Cardiac muscle cell (in vitro differentiated cells and primary cell): ENCODE results near the gene ERMN. TPM values are rescaled to one million over a fixed set of nuclear protein-coding genes. Genes with fewer than 3 reads are reported as not detected.

ENCODE experiments used
- DNase-seq, 2 donors: peaks; one replicate each; pipeline versions ENCODE4 v3.0.0 to v3.0.0-alpha.2; 2010 to 2017; ENCODE audit warnings: low read depth in 1 of 2, low spot score in 1 of 2
- H3K27ac ChIP-seq: fragments of 200-600 bp; sonication (generic); 2 replicates; pipeline ENCODE4 v1.5.1; 2016
- H3K27me3 ChIP-seq: fragments of 200-600 bp; sonication (generic); 2 replicates; pipeline ENCODE4 v1.6.0; 2016; ENCODE audit warnings: control low read depth
- H3K36me3 ChIP-seq: fragments of 200-600 bp; sonication (generic); 2 replicates; pipeline ENCODE4 v1.5.1; 2016; ENCODE audit warnings: control low read depth
- H3K4me1 ChIP-seq: fragments of 200-600 bp; sonication (generic); 2 replicates; pipeline ENCODE4 v1.8.1; 2017; ENCODE audit warnings: low read depth, mild to moderate bottlenecking, mixed run types
- H3K4me3 ChIP-seq: fragments of 200-600 bp; sonication (generic); 2 replicates; pipeline ENCODE4 v1.5.1; 2016; ENCODE audit warnings: mild to moderate bottlenecking
- H3K9me3 ChIP-seq: fragments of 200-600 bp; sonication (generic); 2 replicates; pipeline ENCODE4 v1.5.1; 2017; ENCODE audit warnings: low read depth, mild to moderate bottlenecking, control low read depth
- CTCF ChIP-seq: IDR thresholded peaks from 2 replicates; pipeline ENCODE4 v1.5.1; 2012; ENCODE audit warnings: low read depth, mild to moderate bottlenecking, low read length
- polyA plus RNA-seq: library from polyadenylated mRNA; unstranded; fragments of >200 nt; fragmentation: Nextera tagmentation; extraction: Ambion mirVana; gene quantifications from 2 replicates; pipeline ENCODE4 v1.2.1, GENCODE V29; 2016
- total RNA-seq: library from RNA; depleted of rRNA; stranded (reverse); fragments of >200 nt; gene quantifications from 2 replicates; pipeline ENCODE4 v1.2.3, GENCODE V29; 2016

The ERMN gene
- total and polyA plus RNA-seq, 2 experiments from 2014 or later: 0.80 TPM; not detected in 1

GRCh38 chr2:157362627-157363026 is 37.0 kb upstream of the ERMN start:
- Histone ChIP-seq H3K36me3 (no peaks in the 10 kb centered on the region), H3K27me3 (no peaks in the 10 kb centered on the region), H3K27ac (no peak overlapping the region), H3K9me3 (no peaks in the 10 kb centered on the region), H3K4me3 (no peak overlapping the region), H3K4me1 (no peaks in the 10 kb centered on the region)
- TF ChIP-seq CTCF: no peak
- no peak for DNase-seq

- Histone ChIP-seq H3K36me3 (no peaks in the 10 kb centered on the region), H3K27ac (no peak overlapping the region), H3K9me3 (no peaks in the 10 kb centered on the region), H3K4me3 (no peak overlapping the region), H3K4me1 (no peaks in the 10 kb centered on the region), H3K27me3 (no peaks in the 10 kb centered on the region)
- no peak for DNase-seq
- no peak for TF ChIP-seq CTCF
These were observed 35.9 kb upstream of the ERMN start for GRCh38 chr2:157361526-157361925.

GRCh38 chr2:157359628-157360027 is 34.0 kb upstream of the ERMN start:
- no peaks in the 10 kb centered on the region for H3K36me3 ChIP-seq
- TF ChIP-seq CTCF: no peak
- H3K9me3 ChIP-seq: no peaks in the 10 kb centered on the region
- no peaks in the 10 kb centered on the region for H3K27me3 ChIP-seq
- no peaks in the 10 kb centered on the region for H3K4me1 ChIP-seq
- H3K27ac ChIP-seq: no peak overlapping the region
- DNase-seq: no peak
- no peak overlapping the region for H3K4me3 ChIP-seq

- Histone ChIP-seq H3K4me1 (no peaks in the 10 kb centered on the region), H3K27me3 (no peaks in the 10 kb centered on the region), H3K27ac (no peak overlapping the region), H3K9me3 (no peaks in the 10 kb centered on the region), H3K4me3 (no peak overlapping the region), H3K36me3 (no peaks in the 10 kb centered on the region)
- DNase-seq: peak in 1 of 2 donors; percentile 10
- TF ChIP-seq CTCF: no peak
These were observed 30.0 kb upstream of the ERMN start for GRCh38 chr2:157355618-157356017.

- Histone ChIP-seq H3K36me3 (no peaks in the 10 kb centered on the region), H3K4me3 (no peak overlapping the region)
- TF ChIP-seq CTCF: no peak
These were observed 24.4 kb upstream of the ERMN start for GRCh38 chr2:157349949-157350515.

More at GRCh38 chr2:157349949-157350515, 24.4 kb upstream of the ERMN start:
- Histone ChIP-seq H3K4me1 (no peaks in the 10 kb centered on the region), H3K27ac (no peak overlapping the region), H3K27me3 (no peaks in the 10 kb centered on the region), H3K9me3 (no peaks in the 10 kb centered on the region)
- DNase-seq: no peak
